ENCODE results near the gene ZNF398.

DNA sequence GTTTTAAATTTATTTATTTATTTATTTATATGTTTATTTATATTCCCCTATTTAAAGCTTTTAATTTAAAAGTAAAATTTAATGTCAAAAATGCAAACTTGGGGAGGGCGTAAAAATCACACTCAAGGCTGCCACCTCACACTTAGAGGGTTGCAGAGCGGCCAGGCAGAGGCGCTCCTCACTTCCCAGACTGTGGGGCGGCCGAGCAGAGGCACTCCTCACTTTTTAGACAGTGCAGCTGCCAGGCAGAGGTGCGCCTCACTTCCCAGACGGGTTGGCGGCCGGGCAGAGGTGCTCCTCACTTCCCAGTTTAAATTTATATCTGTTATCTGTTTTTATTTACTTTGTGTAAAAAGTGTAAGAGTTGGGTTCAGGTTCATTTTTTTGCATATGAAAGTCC lies 11.1 kb upstream of the ZNF398 start:
- TF ChIP-seq, protein P1, sequence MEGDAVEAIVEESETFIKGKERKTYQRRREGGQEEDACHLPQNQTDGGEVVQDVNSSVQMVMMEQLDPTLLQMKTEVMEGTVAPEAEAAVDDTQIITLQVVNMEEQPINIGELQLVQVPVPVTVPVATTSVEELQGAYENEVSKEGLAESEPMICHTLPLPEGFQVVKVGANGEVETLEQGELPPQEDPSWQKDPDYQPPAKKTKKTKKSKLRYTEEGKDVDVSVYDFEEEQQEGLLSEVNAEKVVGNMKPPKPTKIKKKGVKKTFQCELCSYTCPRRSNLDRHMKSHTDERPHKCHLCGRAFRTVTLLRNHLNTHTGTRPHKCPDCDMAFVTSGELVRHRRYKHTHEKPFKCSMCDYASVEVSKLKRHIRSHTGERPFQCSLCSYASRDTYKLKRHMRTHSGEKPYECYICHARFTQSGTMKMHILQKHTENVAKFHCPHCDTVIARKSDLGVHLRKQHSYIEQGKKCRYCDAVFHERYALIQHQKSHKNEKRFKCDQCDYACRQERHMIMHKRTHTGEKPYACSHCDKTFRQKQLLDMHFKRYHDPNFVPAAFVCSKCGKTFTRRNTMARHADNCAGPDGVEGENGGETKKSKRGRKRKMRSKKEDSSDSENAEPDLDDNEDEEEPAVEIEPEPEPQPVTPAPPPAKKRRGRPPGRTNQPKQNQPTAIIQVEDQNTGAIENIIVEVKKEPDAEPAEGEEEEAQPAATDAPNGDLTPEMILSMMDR (IDR thresholded peaks at IDR 0.05; ENCODE audit: low read length), result no peak
- TF ChIP-seq EZH2 (IDR thresholded peaks at IDR 0.05; ENCODE audit: borderline replicate concordance, low read length), result no peak
